Spinal cord (tissue), 4 donors: ENCODE measurements around the gene C5orf47. TPM values are rescaled to one million over a fixed set of nuclear protein-coding genes. Genes with fewer than 3 reads are reported as not detected.

Experiments used
- polyA plus RNA-seq, 2 donors: library from polyadenylated mRNA; unstranded; fragments of 120-200 nt; gene quantifications; one replicate each; pipeline ENCODE4 v1.2.1, GENCODE V29; 2013; ENCODE audit not compliant: insufficient read length in 2 of 2
- total RNA-seq, 2 donors: library from RNA; depleted of rRNA in 1 of 2; stranded (reverse); fragments of 120-200 nt in 1 of 2; fragments of >200 nt in 1 of 2; gene quantifications; one replicate each; pipeline versions ENCODE4 v1.2.3 to v1.2.4, GENCODE V29; 2013 to 2014

Gene C5orf47
- total and polyA plus RNA-seq, 4 donors, result 0.20 to 0.23 (median 0.21) TPM; not detected in 1

Other genes with a start within 250 kb of the C5orf47 start
- 10 to 100 TPM; 49.1 to 98.7 TPM for gene CPEB4, start 100.8 kb upstream of the C5orf47 start, total RNA-seq
- 10 to 100 TPM; 46.2 to 70.6 TPM for gene CPEB4, start 100.8 kb upstream of the C5orf47 start, polyA plus RNA-seq
- gene NSG2, start 56.5 kb downstream of the C5orf47 start, total RNA-seq, result 100 to 1,000 TPM; 105 to 366 TPM
- gene NSG2, start 56.5 kb downstream of the C5orf47 start, polyA plus RNA-seq, result 100 to 1,000 TPM; 443 to 460 TPM